ENCODE results near the gene CAMTA1. TPM values are rescaled to one million over a fixed set of nuclear protein-coding genes. Genes with fewer than 3 reads are reported as not detected.

Gene CAMTA1
- polyA plus RNA-seq, 1 experiment: 23.1 TPM

GRCh38 chr1:6869545-6869944 lies 84.3 kb downstream of the CAMTA1 start:
- CTCF ChIA-PET: interaction anchor here (0.8 to 1.1 kb wide), 5 partner anchors 18 to 778 kb away, joined by 3 to 4 read pairs (median 3); no protein-coding TSS in a partner anchor
- H3K36me3 ChIP-seq (ENCODE audit: control insufficient read depth, insufficient read depth, low read length): no peaks in the 10 kb centered on the region
- no peak for DNase-seq (ENCODE audit: low read depth)
- POLR2A ChIA-PET: no interaction called here
- H3K27me3 ChIP-seq (ENCODE audit: control insufficient read depth, insufficient read depth, low read length): no peaks in the 10 kb centered on the region
- no peak overlapping the region for H3K4me3 ChIP-seq (ENCODE audit: low read depth, low read length)
- no peak for TF ChIP-seq CTCF (IDR thresholded peaks at IDR 0.05; ENCODE audit: insufficient read depth, low read depth, low read length)

- Histone ChIP-seq H3K4me3 (ENCODE audit: low read depth, low read length) (no peak overlapping the region), H3K36me3 (ENCODE audit: control insufficient read depth, insufficient read depth, low read length) (0 out of 2 replicates have a peak, but pooled peaks cover 1% of the 10 kb centered on the region), H3K27me3 (ENCODE audit: control insufficient read depth, insufficient read depth, low read length) (no peaks in the 10 kb centered on the region)
- ChIA-PET CTCF (interaction anchor here (1.1 to 1.8 kb wide), 4 partner anchors 19 to 777 kb away, joined by 3 to 6 read pairs (median 4); no protein-coding TSS in a partner anchor), POLR2A (interaction anchor here (0.6 kb wide), 1 partner anchor 74 kb away, joined by 4 read pairs; no protein-coding TSS in a partner anchor)
- no peak for TF ChIP-seq CTCF (IDR thresholded peaks at IDR 0.05; ENCODE audit: insufficient read depth, low read depth, low read length)
- peak; percentile 39 for DNase-seq (ENCODE audit: low read depth)
These were observed 84.8 kb downstream of the CAMTA1 start for GRCh38 chr1:6870086-6870485.

- H3K27me3 ChIP-seq (ENCODE audit: control insufficient read depth, insufficient read depth, low read length): no peaks in the 10 kb centered on the region
- ChIA-PET POLR2A (interaction anchor here (0.6 kb wide), 1 partner anchor 75 kb away, joined by 4 read pairs; no protein-coding TSS in a partner anchor), CTCF (interaction anchor here (1.1 to 1.8 kb wide), 3 partner anchors 18 to 777 kb away, joined by 3 to 6 read pairs (median 5); no protein-coding TSS in a partner anchor)
- H3K4me3 ChIP-seq (ENCODE audit: low read depth, low read length): no peak overlapping the region
- no peak for TF ChIP-seq CTCF (IDR thresholded peaks at IDR 0.05; ENCODE audit: insufficient read depth, low read depth, low read length)
- H3K36me3 ChIP-seq (ENCODE audit: control insufficient read depth, insufficient read depth, low read length): 0 out of 2 replicates have a peak, but pooled peaks cover 1% of the 10 kb centered on the region
- no peak for DNase-seq (ENCODE audit: low read depth)
These were observed 85.3 kb downstream of the CAMTA1 start for GRCh38 chr1:6870571-6870970.

GRCh38 chr1:6871300-6871972 lies 86.2 kb downstream of the CAMTA1 start:
- ChIA-PET CTCF (interaction anchor here (0.6 to 1.8 kb wide), 5 partner anchors 9 to 776 kb away, joined by 3 to 6 read pairs (median 5); no protein-coding TSS in a partner anchor), POLR2A (no interaction called here)
- H3K27me3 ChIP-seq (ENCODE audit: control insufficient read depth, insufficient read depth, low read length): no peaks in the 10 kb centered on the region
- no peak overlapping the region for H3K4me3 ChIP-seq (ENCODE audit: low read depth, low read length)
- no peak for DNase-seq (ENCODE audit: low read depth)
- H3K36me3 ChIP-seq (ENCODE audit: control insufficient read depth, insufficient read depth, low read length): 0 out of 2 replicates have a peak, but pooled peaks cover 1% of the 10 kb centered on the region
- TF ChIP-seq CTCF (IDR thresholded peaks at IDR 0.05; ENCODE audit: insufficient read depth, low read depth, low read length): no peak

- Histone ChIP-seq H3K27me3 (ENCODE audit: control insufficient read depth, insufficient read depth, low read length) (no peaks in the 10 kb centered on the region), H3K4me3 (ENCODE audit: low read depth, low read length) (no peak overlapping the region), H3K36me3 (ENCODE audit: control insufficient read depth, insufficient read depth, low read length) (0 out of 2 replicates have a peak, but pooled peaks cover 1% of the 10 kb centered on the region)
- CTCF ChIA-PET: interaction anchor here (0.5 to 1.5 kb wide), 5 partner anchors 12 to 1994 kb away, joined by 3 to 8 read pairs (median 4); no protein-coding TSS in a partner anchor
- POLR2A ChIA-PET: no interaction called here
- DNase-seq (ENCODE audit: low read depth): no peak
- TF ChIP-seq CTCF (IDR thresholded peaks at IDR 0.05; ENCODE audit: insufficient read depth, low read depth, low read length): no peak
These were observed 87.5 kb downstream of the CAMTA1 start for GRCh38 chr1:6872573-6873261.
